Neuron (in vitro differentiated cells): ENCODE results near the gene NRIP1.
A peak's percentile ranks its signal among the peaks of the same experiment; 100 is the strongest.

ENCODE experiments used
- H2AFZ ChIP-seq: one replicate; pipeline ENCODE4 v1.6.1; 2013; ENCODE audit warnings: low read depth, mild to moderate bottlenecking, inconsistent platforms, low read length, moderate library complexity
- H3K27me3 ChIP-seq: one replicate; pipeline ENCODE4 v1.6.1; 2013; ENCODE audit warnings: low read length; ENCODE audit not compliant: insufficient read depth
- H3K36me3 ChIP-seq: one replicate; pipeline ENCODE4 v1.6.1; 2013; ENCODE audit warnings: low read length; ENCODE audit not compliant: insufficient read depth
- H3K4me1 ChIP-seq: one replicate; pipeline ENCODE4 v1.6.1; 2013; ENCODE audit warnings: low read length; ENCODE audit not compliant: insufficient read depth
- H3K4me3 ChIP-seq: 2 replicates; pipeline ENCODE4 v1.5.1; 2013; ENCODE audit warnings: mild to moderate bottlenecking, low read length, moderate library complexity
- H3K9me3 ChIP-seq: one replicate; pipeline ENCODE4 v1.6.1; 2013; ENCODE audit warnings: low read length

Gene NRIP1

DNA sequence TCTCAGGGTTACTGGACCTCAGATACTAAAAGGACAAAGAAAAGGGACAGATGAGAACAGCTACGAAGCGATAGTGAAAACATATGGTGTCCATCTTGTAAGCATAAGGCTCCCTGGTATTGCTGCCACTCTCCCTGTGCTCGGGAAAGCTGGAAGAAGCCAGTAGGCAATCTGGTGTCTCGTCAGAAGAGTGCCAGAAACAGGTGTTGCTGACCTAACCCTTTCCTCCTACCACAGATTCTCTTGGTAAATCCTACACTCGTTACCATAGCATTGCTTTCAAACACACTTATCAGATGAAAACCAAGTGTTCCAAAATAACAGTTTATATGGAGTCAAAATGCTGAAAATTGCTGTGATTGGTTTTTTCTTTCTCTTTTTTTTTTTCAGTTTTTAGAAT is 146.3 kb downstream of the NRIP1 start:
- H3K27me3 ChIP-seq, result no peaks in the 10 kb centered on the region
- H3K36me3 ChIP-seq, result no peaks in the 10 kb centered on the region
- peaks cover 9% of the 10 kb centered on the region for H3K4me1 ChIP-seq
- H2AFZ ChIP-seq, result no peak overlapping the region
- no peaks in the 10 kb centered on the region for H3K9me3 ChIP-seq
- H3K4me3 ChIP-seq, result no peak overlapping the region

DNA sequence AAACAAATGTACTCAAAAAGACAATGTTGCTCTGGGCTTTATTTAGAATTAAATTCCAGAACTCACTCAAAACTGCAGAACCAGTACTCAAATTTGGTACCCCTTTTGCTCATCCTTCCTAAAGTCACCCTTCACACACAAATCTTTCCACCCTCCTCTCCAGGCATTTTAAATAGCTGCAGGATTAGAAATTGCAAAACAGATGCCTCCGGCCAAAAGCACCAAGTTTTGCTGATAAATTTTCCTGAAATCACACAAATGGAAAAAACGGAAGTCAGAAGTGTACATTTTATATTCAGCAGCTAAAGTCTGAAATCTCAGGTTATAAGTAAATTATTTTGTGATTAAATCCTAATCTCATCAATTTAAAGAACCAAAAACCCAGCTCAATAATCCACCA is 147.0 kb downstream of the NRIP1 start:
- no peaks in the 10 kb centered on the region for H3K27me3 ChIP-seq
- no peaks in the 10 kb centered on the region for H3K9me3 ChIP-seq
- no peak overlapping the region for H2AFZ ChIP-seq
- no peaks in the 10 kb centered on the region for H3K36me3 ChIP-seq
- no peak overlapping the region for H3K4me3 ChIP-seq
- peaks cover 9% of the 10 kb centered on the region for H3K4me1 ChIP-seq

DNA sequence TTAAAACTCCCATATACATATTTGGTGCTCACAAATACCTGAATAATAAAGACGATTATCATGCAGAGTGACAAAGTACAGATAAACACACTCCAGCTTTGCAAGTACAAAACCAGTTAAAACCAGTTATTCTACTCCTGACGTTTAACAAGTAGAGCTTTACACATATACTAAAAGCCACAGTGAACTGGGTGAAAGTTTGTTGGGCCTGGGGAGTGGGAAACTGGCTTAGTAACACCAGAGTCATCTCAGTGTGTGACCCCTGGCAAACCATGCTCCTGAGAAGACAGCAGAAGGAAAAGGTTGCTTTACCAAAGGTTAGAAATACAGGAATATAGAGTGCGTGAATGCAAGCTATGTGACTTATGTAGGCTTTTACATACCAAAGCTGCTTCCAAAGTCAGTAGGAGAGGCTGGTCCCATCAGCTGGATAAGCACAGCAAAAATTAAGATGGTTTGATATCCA is 148.1 kb downstream of the NRIP1 start:
- H3K9me3 ChIP-seq, result no peaks in the 10 kb centered on the region
- no peak overlapping the region for H3K4me3 ChIP-seq
- H3K36me3 ChIP-seq, result no peaks in the 10 kb centered on the region
- no peaks in the 10 kb centered on the region for H3K27me3 ChIP-seq
- peak overlapping the region; percentile 75 for H2AFZ ChIP-seq
- H3K4me1 ChIP-seq, result peaks cover 9% of the 10 kb centered on the region

DNA sequence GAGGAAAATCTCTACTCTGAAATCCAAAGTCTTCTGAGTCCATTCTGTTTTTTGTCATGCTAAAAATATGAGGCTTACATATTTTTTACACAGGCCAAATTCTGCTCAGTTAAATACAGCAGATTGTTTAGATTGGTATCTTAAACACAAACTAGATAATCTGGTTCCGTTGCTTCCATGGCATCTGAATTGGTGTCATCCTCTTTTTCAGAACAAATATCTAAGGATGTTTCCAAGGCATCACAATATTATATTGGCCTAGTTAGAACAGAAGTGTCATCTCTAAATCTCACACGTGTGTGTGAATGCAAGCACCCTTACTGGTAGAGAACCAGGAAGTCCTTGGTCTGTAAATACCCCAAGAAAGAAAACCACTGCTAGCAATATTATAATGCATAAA is 151.2 kb downstream of the NRIP1 start:
- no peak overlapping the region for H2AFZ ChIP-seq
- H3K36me3 ChIP-seq, result no peaks in the 10 kb centered on the region
- no peaks in the 10 kb centered on the region for H3K27me3 ChIP-seq
- H3K4me3 ChIP-seq, result no peak overlapping the region
- no peaks in the 10 kb centered on the region for H3K9me3 ChIP-seq
- H3K4me1 ChIP-seq, result peaks cover 9% of the 10 kb centered on the region

DNA sequence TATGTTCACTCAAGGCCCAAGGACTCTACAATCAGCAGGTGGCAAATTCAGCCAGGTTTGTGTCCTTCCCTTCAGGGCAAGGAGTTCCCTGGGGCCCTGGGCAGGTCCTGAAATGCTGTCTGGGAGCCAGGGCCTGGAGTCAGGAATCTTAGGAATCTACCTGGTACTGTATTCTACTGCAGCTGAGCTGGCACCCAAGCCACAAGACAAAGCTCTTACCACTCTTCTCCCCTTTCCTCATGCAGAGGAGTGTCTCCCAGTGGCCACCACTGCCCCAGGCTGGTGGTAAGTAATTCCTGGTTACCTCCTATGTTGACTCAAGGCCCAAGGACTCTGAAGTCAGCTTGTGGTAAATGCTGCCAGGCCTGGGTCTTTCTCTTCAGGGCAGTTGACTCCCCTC is 153.4 kb downstream of the NRIP1 start:
- Histone ChIP-seq H3K27me3 (no peaks in the 10 kb centered on the region), H3K36me3 (no peaks in the 10 kb centered on the region), H3K4me3 (no peak overlapping the region), H3K4me1 (peaks cover 2% of the 10 kb centered on the region), H3K9me3 (no peaks in the 10 kb centered on the region), H2AFZ (no peak overlapping the region)
